NAMALWA (cell line): ENCODE results near the gene MAP2.

Source experiments
- DNase-seq: peaks from one replicate; pipeline ENCODE4 v3.0.0-alpha.2; 2015; ENCODE audit warnings: low spot score

MAP2 gene

GRCh38 chr2:209653134-209653533, 229.3 kb downstream of the MAP2 start:
- no peak for DNase-seq

DNA sequence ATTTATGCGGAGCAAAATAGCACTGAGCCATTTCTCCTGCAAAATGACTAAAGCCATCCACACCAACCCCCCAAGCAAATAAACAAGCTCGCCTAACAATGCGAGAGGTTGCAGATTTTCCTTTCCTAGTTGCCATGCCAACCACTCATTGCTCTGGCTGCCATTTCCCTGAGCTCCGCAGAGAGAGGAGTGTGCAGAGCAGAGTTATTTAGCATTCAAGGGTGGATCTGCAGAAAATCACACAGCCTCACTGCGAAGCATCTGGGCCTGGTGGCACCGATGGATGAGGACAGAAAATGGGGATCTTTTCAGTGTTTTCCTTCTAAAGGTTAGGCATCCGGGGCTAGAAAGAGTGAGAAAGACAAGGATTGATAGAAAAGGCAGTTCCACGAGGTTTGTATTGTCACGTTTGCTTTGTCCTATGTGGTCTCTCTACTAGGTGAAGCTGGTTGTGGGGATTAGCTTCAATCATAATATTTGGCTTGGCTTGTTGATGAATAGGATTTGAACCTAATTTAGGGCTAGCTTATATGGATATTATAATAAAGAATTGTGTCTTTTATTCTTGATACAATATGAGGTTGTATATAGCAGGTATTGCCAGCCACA, 237.5 kb downstream of the MAP2 start:
- no peak for DNase-seq

DNA sequence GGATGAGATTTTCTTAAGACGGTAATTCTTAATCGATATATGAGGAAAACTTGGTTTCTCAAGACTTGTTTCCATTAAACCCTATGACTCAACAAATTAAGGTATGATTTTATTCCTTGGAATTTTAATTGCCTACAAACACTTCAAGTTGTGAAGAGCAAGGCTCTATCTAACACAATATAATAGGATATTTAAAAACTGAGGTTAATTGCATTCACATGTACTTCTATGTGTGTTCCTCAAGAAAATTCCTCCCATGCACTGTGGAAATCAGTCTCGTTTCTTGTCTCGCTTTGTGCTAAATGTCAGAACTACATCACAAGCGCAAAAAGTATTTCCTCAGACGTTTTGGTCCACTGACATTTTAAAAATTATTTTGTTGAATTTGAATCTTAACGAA, 238.2 kb downstream of the MAP2 start:
- no peak for DNase-seq

GRCh38 chr2:209663139-209663538, 239.3 kb downstream of the MAP2 start:
- DNase-seq, result no peak

DNA sequence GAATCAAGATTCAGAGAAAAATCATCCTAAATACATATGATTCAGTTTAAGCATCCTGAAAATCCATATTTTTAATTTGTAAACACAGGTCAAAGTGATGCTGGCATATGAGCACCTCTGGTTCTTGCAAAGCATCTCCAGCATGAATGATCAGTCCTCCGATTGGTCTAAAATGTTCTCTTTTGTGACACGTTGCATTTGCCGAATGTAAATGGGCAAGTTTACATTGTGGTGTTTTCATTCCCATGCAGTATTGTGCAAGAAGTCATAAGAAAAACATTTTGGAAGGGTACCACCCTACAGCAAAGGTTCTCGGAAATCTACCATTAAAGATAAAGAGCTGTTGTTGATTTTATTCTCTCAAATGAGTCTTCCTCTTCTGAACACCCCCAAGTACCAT, 239.8 kb downstream of the MAP2 start:
- no peak for DNase-seq

DNA sequence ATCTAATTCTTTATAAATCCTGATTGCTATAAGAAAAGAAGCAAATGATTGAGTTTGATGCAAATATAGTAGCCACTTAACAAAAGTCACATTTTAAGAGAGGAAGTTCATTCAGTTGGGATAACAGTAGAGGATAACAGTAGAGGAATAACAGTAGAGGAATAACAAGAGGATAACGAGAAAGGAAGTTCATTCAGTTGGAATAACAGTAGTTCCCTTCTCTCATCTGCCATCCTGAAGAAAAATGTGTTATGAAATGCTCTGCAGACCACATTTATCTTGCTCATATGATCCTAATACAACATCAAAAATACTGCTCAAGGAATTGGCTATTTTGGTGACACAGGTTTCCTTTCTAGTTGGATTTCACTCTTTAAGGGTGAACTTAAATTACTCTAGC, 242.4 kb downstream of the MAP2 start:
- no peak for DNase-seq

- DNase-seq, result no peak
These were observed 247.3 kb downstream of the MAP2 start for GRCh38 chr2:209671020-209671680.

- DNase-seq, result no peak
These were observed 250.0 kb downstream of the MAP2 start for GRCh38 chr2:209673811-209674210.

GRCh38 chr2:209680596-209680995, 256.7 kb downstream of the MAP2 start:
- no peak for DNase-seq

DNA sequence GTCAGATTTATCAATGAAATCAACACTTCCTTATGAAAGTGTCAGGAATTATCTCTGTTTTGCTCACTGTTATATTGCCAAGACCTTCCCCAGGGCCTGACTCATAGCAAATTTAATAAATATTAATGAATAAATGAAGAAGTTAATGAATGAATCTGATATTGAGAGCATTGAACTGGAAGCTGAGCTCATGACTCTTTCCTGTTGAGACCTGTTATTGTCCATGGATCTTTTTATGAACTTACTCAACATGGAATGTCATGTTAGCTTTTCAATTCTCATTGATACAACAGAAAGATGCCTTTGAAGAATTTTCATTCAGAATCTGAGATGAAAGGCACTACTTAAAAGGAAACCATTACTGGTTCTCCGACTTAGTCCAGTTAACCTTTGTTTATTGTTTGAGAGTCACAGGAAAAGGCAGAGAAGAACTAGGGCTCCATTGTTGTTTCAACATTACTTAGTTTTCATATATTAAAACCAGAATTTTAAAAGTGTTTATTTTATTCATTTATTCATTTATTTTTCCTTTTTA, 257.4 kb downstream of the MAP2 start:
- no peak for DNase-seq

DNA sequence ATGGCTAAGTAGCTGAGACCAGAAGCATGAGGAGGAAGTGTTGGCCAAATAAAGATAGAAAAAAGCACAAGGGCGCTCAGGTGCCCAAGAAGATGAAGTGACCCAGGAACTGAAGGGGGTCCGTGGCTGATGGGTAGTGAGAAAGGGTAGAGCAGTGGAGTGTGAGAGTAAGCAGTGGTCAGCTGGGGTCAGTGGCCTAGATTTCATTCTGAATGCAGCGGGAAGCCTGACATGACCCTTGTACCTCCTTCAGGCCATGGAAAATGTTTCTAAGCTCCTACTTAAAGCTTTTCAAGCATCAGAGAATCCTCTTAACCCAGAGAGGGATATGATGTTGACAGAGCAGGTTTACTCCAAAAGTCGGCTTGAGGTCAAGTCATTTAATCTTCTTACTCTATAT, 258.8 kb downstream of the MAP2 start:
- DNase-seq, result no peak

DNA sequence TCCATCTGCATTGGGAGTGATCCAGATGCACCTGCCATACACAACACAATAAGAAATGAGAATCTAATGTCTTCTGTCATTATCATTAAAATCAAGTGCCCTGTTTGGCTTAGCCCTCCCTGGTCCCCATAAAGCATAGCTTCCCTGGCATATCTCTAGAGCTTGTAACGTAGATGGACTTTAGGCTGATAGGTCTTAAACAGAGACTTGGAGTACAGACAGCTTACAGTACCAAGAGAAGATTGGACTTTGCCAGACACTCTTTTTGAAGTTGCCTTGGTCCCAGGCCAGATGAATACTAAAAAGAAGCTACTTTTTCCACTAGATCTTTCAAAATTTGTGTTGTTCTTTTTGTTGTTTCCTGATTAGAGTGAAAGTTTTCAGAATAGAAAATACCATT, 261.5 kb downstream of the MAP2 start:
- no peak for DNase-seq

GRCh38 chr2:209685963-209686362, 262.1 kb downstream of the MAP2 start:
- no peak for DNase-seq

GRCh38 chr2:209686448-209686847, 262.6 kb downstream of the MAP2 start:
- DNase-seq, result no peak

GRCh38 chr2:209687323-209687969, 263.6 kb downstream of the MAP2 start:
- no peak for DNase-seq

DNA sequence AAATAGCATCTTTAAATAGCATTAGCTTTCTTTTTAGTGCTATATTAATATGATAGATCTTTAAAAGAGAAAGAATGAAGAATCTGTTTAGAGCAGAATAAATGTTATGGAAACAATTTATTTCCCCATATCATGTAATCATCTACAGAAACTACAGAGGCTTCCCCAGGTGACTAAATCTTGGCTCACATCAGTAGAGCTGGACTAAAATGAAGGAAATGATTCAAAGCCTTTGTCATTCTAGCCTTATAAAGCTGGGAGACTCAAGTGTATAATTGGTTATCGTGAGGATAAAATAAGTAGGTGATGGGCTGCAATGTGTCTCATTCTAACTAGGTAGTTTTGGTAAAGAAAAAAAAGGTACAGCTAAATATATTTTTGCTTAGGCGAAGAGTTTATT, 264.5 kb downstream of the MAP2 start:
- DNase-seq, result no peak

GRCh38 chr2:209690029-209690754, 266.3 kb downstream of the MAP2 start:
- DNase-seq, result no peak

DNA sequence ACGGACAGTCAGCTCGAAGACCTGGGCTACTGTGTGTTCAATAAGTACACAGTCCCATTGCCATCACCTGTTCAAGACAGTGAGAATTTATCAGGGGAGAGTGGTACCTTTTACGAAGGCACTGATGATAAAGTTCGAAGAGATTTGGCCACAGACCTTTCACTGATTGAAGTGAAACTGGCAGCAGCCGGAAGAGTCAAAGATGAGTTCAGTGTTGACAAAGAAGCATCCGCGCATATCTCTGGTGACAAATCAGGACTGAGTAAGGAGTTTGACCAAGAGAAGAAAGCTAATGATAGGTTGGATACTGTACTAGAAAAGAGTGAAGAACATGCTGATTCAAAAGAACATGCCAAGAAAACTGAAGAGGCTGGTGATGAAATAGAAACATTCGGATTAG, 270.9 kb downstream of the MAP2 start:
- no peak for DNase-seq

DNA sequence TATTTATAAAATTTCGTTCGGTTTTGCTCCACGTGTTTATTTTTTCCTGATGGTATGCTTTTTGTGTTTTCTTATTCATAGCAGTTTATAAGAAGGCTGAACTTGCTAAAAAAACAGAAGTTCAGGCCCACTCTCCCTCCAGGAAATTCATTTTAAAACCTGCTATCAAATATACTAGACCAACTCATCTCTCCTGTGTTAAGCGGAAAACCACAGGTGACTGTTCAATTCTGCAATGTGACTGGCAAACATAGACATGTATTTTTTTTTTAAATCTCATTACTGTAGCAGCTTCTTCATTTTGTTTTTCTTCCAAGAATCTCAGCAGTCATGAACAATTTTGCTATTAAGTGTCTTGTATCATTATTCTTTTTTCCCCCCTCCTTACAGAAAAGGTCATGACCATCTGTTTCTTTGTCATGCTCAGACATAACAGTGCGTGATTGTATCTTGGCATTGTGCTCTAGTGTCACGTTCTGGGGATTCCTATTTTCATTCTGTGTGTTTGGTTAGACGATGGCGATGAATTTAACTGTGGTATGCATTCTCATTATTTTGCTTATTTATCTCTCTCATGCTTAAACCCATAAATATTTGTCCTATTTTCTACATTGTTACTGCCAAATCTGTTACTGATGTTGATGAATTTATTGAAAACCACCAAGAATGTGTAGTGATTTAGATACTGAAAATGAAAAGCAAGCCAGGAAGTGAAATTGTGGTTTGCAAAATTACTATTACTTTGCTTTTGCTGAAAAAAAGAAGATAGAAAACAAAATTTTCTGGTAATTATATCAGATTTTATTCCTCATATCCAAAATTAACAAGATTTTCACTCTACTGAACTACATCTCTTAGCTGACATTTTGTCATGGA, 273.2 kb downstream of the MAP2 start:
- DNase-seq, result no peak

DNA sequence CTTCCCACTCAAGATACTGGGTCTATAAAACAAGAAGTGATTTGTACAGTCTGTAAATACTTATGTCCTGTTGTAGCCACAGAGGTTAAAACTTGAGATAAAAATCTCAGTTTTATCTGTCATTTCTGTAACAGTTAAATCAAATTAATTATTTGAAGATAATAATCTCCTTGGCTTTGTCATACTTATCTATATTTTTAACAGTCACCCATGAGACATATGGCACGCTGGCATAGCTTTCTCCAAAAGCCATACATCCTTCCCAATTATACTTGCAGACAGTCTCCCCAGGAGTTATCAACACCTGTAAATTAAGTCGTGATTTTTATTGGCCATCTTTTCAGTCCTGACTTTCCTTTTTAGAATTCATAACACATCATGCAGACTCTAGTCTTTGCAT, 278.9 kb downstream of the MAP2 start:
- no peak for DNase-seq

DNA sequence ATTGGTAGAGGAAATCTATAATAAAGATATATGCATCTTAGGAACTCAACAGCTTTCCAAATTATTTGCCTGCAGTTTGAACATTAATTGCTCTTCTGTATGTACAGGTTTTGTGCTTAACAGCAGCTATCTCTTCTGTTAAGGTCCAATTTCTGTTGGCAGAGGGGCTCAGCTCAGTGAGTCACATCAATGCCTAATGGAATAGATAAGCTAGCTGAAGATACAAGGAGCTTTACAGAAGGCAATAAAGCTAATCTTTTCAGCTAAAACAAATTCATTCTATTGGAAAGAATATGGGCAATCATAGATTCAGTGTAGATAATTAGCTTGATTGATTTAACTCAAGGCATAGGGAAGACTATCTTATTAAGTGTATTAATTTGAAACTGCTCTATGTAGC, 289.4 kb downstream of the MAP2 start:
- no peak for DNase-seq

DNA sequence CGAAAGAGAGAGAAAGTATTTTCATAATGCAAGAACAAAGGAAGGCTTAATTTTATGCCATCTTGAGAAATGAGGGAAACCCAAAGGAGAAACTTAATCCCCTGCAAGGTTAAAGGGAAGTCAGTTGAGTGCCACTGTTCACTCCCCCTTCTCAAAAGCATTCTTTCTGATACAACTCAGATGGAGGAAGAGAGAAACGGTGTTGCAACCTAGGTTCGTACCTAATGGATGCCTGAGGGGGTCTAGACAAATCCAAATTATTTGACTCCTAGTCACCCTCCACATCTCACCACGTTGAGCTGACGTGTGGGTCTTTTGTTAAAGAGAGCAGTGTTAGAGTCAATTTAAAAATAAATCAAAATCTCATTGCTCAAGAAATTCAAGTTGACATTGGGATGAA, 295.2 kb downstream of the MAP2 start:
- DNase-seq, result no peak
